GM12878 (cell line): ENCODE data around the gene RIPPLY1. TPM values are rescaled to one million over a fixed set of nuclear protein-coding genes. Genes with fewer than 3 reads are reported as not detected.

Source experiments
- ATAC-seq: fragments of 200-7000 bp; cut with Tn5 transposase; 3 replicates; pipeline ENCODE4 v1.9.1; 2020; ENCODE audit warnings: mild to moderate bottlenecking, moderate library complexity
- BruUV-seq: library from RNA; stranded (reverse); fragments of 400-500 nt; replicated peaks from 2 replicates; lab custom pipeline; 2021; lab: Mats Ljungman, UMichigan
- CTCF ChIA-PET: fragments of 300-600 bp; sonication (Branson Sonifier 250); formaldehyde crosslinking; extraction: SDS; loops from one replicate; lab custom pipeline; 2021; ENCODE audit warnings: inconsistent platforms; lab: Yijun Ruan, JAX
- POLR2A ChIA-PET: fragments of 350-600 bp; formaldehyde crosslinking; extraction: SDS; loops from one replicate; lab custom pipeline; 2021; ENCODE audit warnings: inconsistent platforms; lab: Charles Lee
- RAD21 ChIA-PET: fragments of 300-600 bp; sonication (Branson Sonifier 250); formaldehyde crosslinking; loops from one replicate; lab custom pipeline; 2023; ENCODE audit warnings: antibody characterized with exemption; ENCODE audit not compliant: unreplicated experiment; lab: Charles Lee
- SMC1A ChIA-PET: fragments of 300-600 bp; sonication (Branson Sonifier 250); formaldehyde crosslinking; loops from one replicate; lab custom pipeline; 2023; ENCODE audit not compliant: unreplicated experiment, uncharacterized antibody; lab: Charles Lee
- DNase-seq: peaks from one replicate; pipeline ENCODE4 v3.0.0-alpha.2; 2011; ENCODE audit warnings: low read depth, low spot score
- FAIRE-seq: peaks from 3 replicates; lab custom pipeline; 2011; peaks lifted over from hg19 to GRCh38; lab: Jason Lieb, UNC
- H2AFZ ChIP-seq: 2 replicates; pipeline ENCODE4 v1.6.0; 2011; ENCODE audit warnings: low read depth, low read length, control low read depth; ENCODE audit not compliant: control insufficient read depth
- H3K27ac ChIP-seq: 2 replicates; pipeline ENCODE4 v1.5.1; 2011; ENCODE audit warnings: control low read depth; ENCODE audit not compliant: control insufficient read depth, insufficient read depth
- H3K27me3 ChIP-seq, 2 experiments: replicated peaks in 1 of 2; 2 replicates each; pipeline versions ENCODE4 v1.6.0 to v1.6.1; 2011; ENCODE audit warnings: low read length in 1 of 2; ENCODE audit not compliant: control insufficient read depth in 2 of 2, insufficient read depth in 2 of 2
- H3K36me3 ChIP-seq, 2 experiments: 2 replicates each; pipeline ENCODE4 v1.5.1; 2011; ENCODE audit warnings: low read length in 1 of 2; ENCODE audit not compliant: control insufficient read depth in 2 of 2, insufficient read depth in 2 of 2
- H3K4me1 ChIP-seq: 2 replicates; pipeline ENCODE4 v1.6.1; 2011; ENCODE audit warnings: mild to moderate bottlenecking, low read length, moderate library complexity, mixed read lengths; ENCODE audit not compliant: control insufficient read depth, insufficient read depth
- H3K4me2 ChIP-seq: 2 replicates; pipeline ENCODE4 v1.6.0; 2011; ENCODE audit warnings: control low read depth; ENCODE audit not compliant: control insufficient read depth, insufficient read depth
- H3K4me3 ChIP-seq: fragments of 200-600 bp; sonication (generic); 2 replicates; pipeline ENCODE4 v1.5.1; 2016
- H3K79me2 ChIP-seq: 2 replicates; pipeline ENCODE4 v1.6.0; 2011; ENCODE audit warnings: low read length; ENCODE audit not compliant: control insufficient read depth, insufficient read depth
- H3K9ac ChIP-seq: 2 replicates; pipeline ENCODE4 v1.8.0; 2011; ENCODE audit warnings: low read length, control low read depth, mixed read lengths; ENCODE audit not compliant: control insufficient read depth, insufficient read depth
- H3K9me3 ChIP-seq: replicated peaks from 3 replicates; pipeline ENCODE4 v1.5.1; 2011; ENCODE audit warnings: mild to moderate bottlenecking, low read length; ENCODE audit not compliant: control insufficient read depth, insufficient read depth
- H4K20me1 ChIP-seq: 2 replicates; pipeline ENCODE4 v1.6.0; 2011; ENCODE audit not compliant: control insufficient read depth, insufficient read depth
- BACH1 ChIP-seq: fragments of 450-650 bp; IDR thresholded peaks from 2 replicates; pipeline ENCODE4 v1.6.1; 2017; ENCODE audit warnings: mild to moderate bottlenecking, borderline replicate concordance
- CBX3 ChIP-seq: fragments of 200-600 bp; sonication (generic); IDR thresholded peaks from 2 replicates; pipeline ENCODE4 v1.6.1; 2016; ENCODE audit warnings: low read depth, borderline replicate concordance
- MAX ChIP-seq: IDR thresholded peaks from 2 replicates; pipeline ENCODE4 v1.6.1; 2012; ENCODE audit warnings: low read depth, low read length, improper control_type of control experiment
- RAD21 ChIP-seq: IDR thresholded peaks from 2 replicates; pipeline ENCODE4 v1.6.1; 2011; ENCODE audit warnings: mild to moderate bottlenecking, low read depth, low read length, moderate library complexity; ENCODE audit not compliant: insufficient read depth
- RBBP5 ChIP-seq: fragments of 200-600 bp; sonication (generic); conservative IDR thresholded peaks from 2 replicates; pipeline ENCODE4 v1.6.1; 2016
- RFX5 ChIP-seq: IDR thresholded peaks from 2 replicates; pipeline ENCODE4 v1.6.1; 2011; ENCODE audit warnings: low read depth, low read length, improper control_type of control experiment
- SPI1 ChIP-seq: IDR thresholded peaks from 2 replicates; pipeline ENCODE4 v1.6.1; 2011; ENCODE audit warnings: low read depth, mild to moderate bottlenecking, low read length, moderate library complexity, borderline replicate concordance; ENCODE audit not compliant: insufficient read depth
- TAF1 ChIP-seq: IDR thresholded peaks from 2 replicates; pipeline ENCODE4 v1.6.1; 2011; ENCODE audit warnings: mild to moderate bottlenecking, low read depth, low read length, borderline replicate concordance
- ZNF687 ChIP-seq: fragments of 450-650 bp; IDR thresholded peaks from 2 replicates; pipeline ENCODE4 v1.6.1; 2017; ENCODE audit warnings: mild to moderate bottlenecking, moderate library complexity
- ZZZ3 ChIP-seq: IDR thresholded peaks from 2 replicates; pipeline ENCODE4 v1.6.1; 2011; ENCODE audit warnings: low read depth; ENCODE audit not compliant: control insufficient read depth, insufficient read length
- WGBS: methylation state at CpG from one replicate; pipeline ENCODE4 v1.1.6; 2016; ENCODE audit warnings: low lambda C conversion rate; ENCODE audit not compliant: insufficient replicate concordance, insufficient coverage; ENCODE audit errors: missing lambda C conversion rate; 5-methylcytosine and 5-hydroxymethylcytosine counted together
- in situ Hi-C: fragments of 300-500 bp; cut with MboI; formaldehyde crosslinking; loops from 9 replicates; pipeline ENCODE4 v1.14.3; 2018; ENCODE audit warnings: mixed read lengths
- intact Hi-C: fragments of 100-400 bp; cut with micrococcal nuclease; formaldehyde crosslinking; loops from one replicate; pipeline ENCODE4 v1.14.2; 2022; ENCODE audit not compliant: unreplicated experiment
- polyA plus RNA-seq, 11 experiments: library from polyadenylated mRNA; depleted of rRNA in 4 of 11; unstranded in 6 of 11; stranded (reverse) in 5 of 11; fragments of >200 nt; fragmentation: Nextera tagmentation in 4 of 11; fragmentation: Illumina TruSeq in 1 of 11; extraction: Ambion mirVana in 4 of 11; extraction: Trizol in 1 of 11; gene quantifications; 1 replicate in 1 of 11; 2 replicates in 10 of 11; pipeline versions ENCODE4 v1.2.1 to v1.2.3, GENCODE V29; 2011 to 2016; ENCODE audit warnings: inconsistent platforms in 2 of 11, missing spikeins in 2 of 11, low read depth in 1 of 11
- total RNA-seq, 4 experiments: library from RNA; depleted of rRNA in 3 of 4; stranded (reverse); fragments of >200 nt in 3 of 4; fragmentation: Illumina TruSeq in 1 of 4; extraction: Trizol in 1 of 4; gene quantifications; 2 replicates each; pipeline versions ENCODE4 v1.2.1 to v1.2.3, GENCODE V29; 2013 to 2021
- TF ChIP-seq, protein P1 (sequence below): fragments of 450-650 bp; conservative IDR thresholded peaks from 2 replicates; pipeline ENCODE4 v1.6.1; 2017; ENCODE audit warnings: mild to moderate bottlenecking, moderate library complexity

RIPPLY1 gene
- total and polyA plus RNA-seq, 10 of the 15 experiments (the other 5 are each of a cell fraction or from before 2014, with no cell fraction given) = not detected

- no peak overlapping the region for H3K4me3 ChIP-seq
- CTCF ChIA-PET = interaction anchor here (0.6 to 2.5 kb wide), 5 partner anchors 55 to 994 kb away, joined by 3 to 9 read pairs (median 3); no protein-coding TSS in a partner anchor
- H2AFZ ChIP-seq = no peak overlapping the region
- SMC1A ChIA-PET = no interaction called here
- FAIRE-seq = no peak
- in situ Hi-C loops = no loop called here
- BruUV-seq = no TSS peak
- DNase-seq = no peak
- POLR2A ChIA-PET = interaction anchor here (0.7 kb wide), 1 partner anchor 264 kb away, joined by 3 read pairs; no protein-coding TSS in a partner anchor
- H3K4me2 ChIP-seq = no peak overlapping the region
- TF ChIP-seq BACH1 (no peak), ZNF687 (no peak), RAD21 (no peak), TAF1 (no peak), SPI1 (no peak), MAX (no peak), RFX5 (no peak), ZZZ3 (no peak), RBBP5 (no peak), CBX3 (no peak)
- TF ChIP-seq, protein P1, sequence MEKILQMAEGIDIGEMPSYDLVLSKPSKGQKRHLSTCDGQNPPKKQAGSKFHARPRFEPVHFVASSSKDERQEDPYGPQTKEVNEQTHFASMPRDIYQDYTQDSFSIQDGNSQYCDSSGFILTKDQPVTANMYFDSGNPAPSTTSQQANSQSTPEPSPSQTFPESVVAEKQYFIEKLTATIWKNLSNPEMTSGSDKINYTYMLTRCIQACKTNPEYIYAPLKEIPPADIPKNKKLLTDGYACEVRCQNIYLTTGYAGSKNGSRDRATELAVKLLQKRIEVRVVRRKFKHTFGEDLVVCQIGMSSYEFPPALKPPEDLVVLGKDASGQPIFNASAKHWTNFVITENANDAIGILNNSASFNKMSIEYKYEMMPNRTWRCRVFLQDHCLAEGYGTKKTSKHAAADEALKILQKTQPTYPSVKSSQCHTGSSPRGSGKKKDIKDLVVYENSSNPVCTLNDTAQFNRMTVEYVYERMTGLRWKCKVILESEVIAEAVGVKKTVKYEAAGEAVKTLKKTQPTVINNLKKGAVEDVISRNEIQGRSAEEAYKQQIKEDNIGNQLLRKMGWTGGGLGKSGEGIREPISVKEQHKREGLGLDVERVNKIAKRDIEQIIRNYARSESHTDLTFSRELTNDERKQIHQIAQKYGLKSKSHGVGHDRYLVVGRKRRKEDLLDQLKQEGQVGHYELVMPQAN = no peak
- RAD21 ChIA-PET = no interaction called here
- intact Hi-C loops = loop anchor here (2.0 to 10.0 kb wide), 4 partner anchors 405 to 995 kb away; partner anchors contain the start of gene NCBP2L
- H3K4me1 ChIP-seq = no peaks in the 10 kb centered on the region
- H3K27ac ChIP-seq = no peak overlapping the region
- H3K27me3 ChIP-seq = no peaks in the 10 kb centered on the region
- H3K79me2 ChIP-seq = no peaks in the 10 kb centered on the region
- 0% methylated on average over 1 of the region's 1 CpG for WGBS
- H3K36me3 ChIP-seq = no peaks in the 10 kb centered on the region
- no peak overlapping the region for H3K9ac ChIP-seq
- no peaks in the 10 kb centered on the region for H4K20me1 ChIP-seq
- ATAC-seq = no peak
- no peaks in the 10 kb centered on the region for H3K9me3 ChIP-seq
Measured at GRCh38 chrX:106899841-106900240, 3.3 kb downstream of the RIPPLY1 start.
